ENCODE results near the gene SMKR1. TPM values are rescaled to one million over a fixed set of nuclear protein-coding genes. Genes with fewer than 3 reads are reported as not detected.

SMKR1 gene
- total RNA-seq, 1 experiment from 2014 or later = 7.4 TPM

GRCh38 chr7:129453510-129454248 is 48.7 kb upstream of the SMKR1 start:
- Histone ChIP-seq H3K79me2 (ENCODE audit: low read length) (no peaks in the 10 kb centered on the region), H3K27me3 (ENCODE audit: low read length) (no peaks in the 10 kb centered on the region), H3K27ac (ENCODE audit: low read length) (peak overlapping the region; percentile 75), H3F3A (ENCODE audit: low read length, unreplicated experiment) (no peaks in the 10 kb centered on the region), H3K9me3 (ENCODE audit: low read length) (no peaks in the 10 kb centered on the region), H2AFZ (ENCODE audit: low read length) (no peak overlapping the region), H3K9me2 (replicated peaks; ENCODE audit: low read length) (no peaks in the 10 kb centered on the region), H3K4me1 (ENCODE audit: insufficient read depth, low read length) (peaks cover 31% of the 10 kb centered on the region), H3K4me2 (ENCODE audit: low read length) (peak overlapping the region; percentile 45), H4K20me1 (ENCODE audit: low read length) (no peaks in the 10 kb centered on the region), H3K9ac (ENCODE audit: low read length) (peak overlapping the region; percentile 42), H3K36me3 (ENCODE audit: low read depth, low read length) (peaks cover 29% of the 10 kb centered on the region), H3K4me3 (ENCODE audit: low read length) (no peak overlapping the region)
- no peak for DNase-seq
- intact Hi-C loops (cut with micrococcal nuclease) = no loop called here
- CTCF ChIA-PET = no interaction called here
- BruUV-seq (replicated peaks) = no TSS peak
- POLR2A ChIA-PET (ENCODE audit: unreplicated experiment) = interaction anchor here (0.6 kb wide), 1 partner anchor 19 kb away, joined by 3 read pairs; the partner anchor contains the start of gene STRIP2
- peak; percentile 13; the same call in 1 of the 2 replicates for ATAC-seq
- TF ChIP-seq EZH2phosphoT487 (IDR thresholded peaks at IDR 0.05; ENCODE audit: borderline replicate concordance, low read length) (no peak), EZH2 (IDR thresholded peaks at IDR 0.05; ENCODE audit: low read length, unreplicated experiment) (no peak), CTCF (conservative IDR thresholded peaks at IDR 0.05; ENCODE audit: low read depth, low read length) (no peak)

- H3K9me2 ChIP-seq (replicated peaks; ENCODE audit: low read length) = no peaks in the 10 kb centered on the region
- no peak overlapping the region for H3K4me3 ChIP-seq (ENCODE audit: low read length)
- peaks cover 31% of the 10 kb centered on the region for H3K4me1 ChIP-seq (ENCODE audit: insufficient read depth, low read length)
- H3K9me3 ChIP-seq (ENCODE audit: low read length) = no peaks in the 10 kb centered on the region
- ATAC-seq (peak; percentile 82), DNase-seq (peak; percentile 79)
- TF ChIP-seq EZH2 (IDR thresholded peaks at IDR 0.05; ENCODE audit: low read length, unreplicated experiment) = no peak
- TF ChIP-seq CTCF (conservative IDR thresholded peaks at IDR 0.05; ENCODE audit: low read depth, low read length) = no peak
- no peak for TF ChIP-seq EZH2phosphoT487 (IDR thresholded peaks at IDR 0.05; ENCODE audit: borderline replicate concordance, low read length)
- peak overlapping the region; percentile 40; the same call in 1 of the 2 replicates for H3K9ac ChIP-seq (ENCODE audit: low read length)
- peak overlapping the region; percentile 75 for H3K27ac ChIP-seq (ENCODE audit: low read length)
- POLR2A ChIA-PET (ENCODE audit: unreplicated experiment) = interaction anchor here (0.6 kb wide), 1 partner anchor 20 kb away, joined by 3 read pairs; the partner anchor contains the start of gene STRIP2
- no peaks in the 10 kb centered on the region for H3K27me3 ChIP-seq (ENCODE audit: low read length)
- H2AFZ ChIP-seq (ENCODE audit: low read length) = no peak overlapping the region
- no peaks in the 10 kb centered on the region for H3K79me2 ChIP-seq (ENCODE audit: low read length)
- H3K4me2 ChIP-seq (ENCODE audit: low read length) = peak overlapping the region; percentile 45
- peaks cover 31% of the 10 kb centered on the region for H3K36me3 ChIP-seq (ENCODE audit: low read depth, low read length)
- CTCF ChIA-PET = interaction anchor here (0.7 kb wide), 1 partner anchor 12 kb away, joined by 16 read pairs; no protein-coding TSS in a partner anchor
- no TSS peak for BruUV-seq (replicated peaks)
- intact Hi-C loops (cut with micrococcal nuclease) = no loop called here
- no peaks in the 10 kb centered on the region for H3F3A ChIP-seq (ENCODE audit: low read length, unreplicated experiment)
- H4K20me1 ChIP-seq (ENCODE audit: low read length) = no peaks in the 10 kb centered on the region
Measured at GRCh38 chr7:129454249-129454551, 48.1 kb upstream of the SMKR1 start.

- H3K36me3 ChIP-seq (ENCODE audit: low read depth, low read length) = peaks cover 42% of the 10 kb centered on the region
Measured at GRCh38 chr7:129456421-129456820, 45.9 kb upstream of the SMKR1 start.

More at GRCh38 chr7:129456421-129456820, 45.9 kb upstream of the SMKR1 start:
- H3K9me3 ChIP-seq (ENCODE audit: low read length) = no peaks in the 10 kb centered on the region
- no peak overlapping the region for H2AFZ ChIP-seq (ENCODE audit: low read length)
- no peak for DNase-seq
- H3K27ac ChIP-seq (ENCODE audit: low read length) = no peak overlapping the region
- no peaks in the 10 kb centered on the region for H3F3A ChIP-seq (ENCODE audit: low read length, unreplicated experiment)
- ATAC-seq = no peak
- H3K4me1 ChIP-seq (ENCODE audit: insufficient read depth, low read length) = peaks cover 31% of the 10 kb centered on the region
- TF ChIP-seq EZH2phosphoT487 (IDR thresholded peaks at IDR 0.05; ENCODE audit: borderline replicate concordance, low read length) (no peak), EZH2 (IDR thresholded peaks at IDR 0.05; ENCODE audit: low read length, unreplicated experiment) (no peak), CTCF (conservative IDR thresholded peaks at IDR 0.05; ENCODE audit: low read depth, low read length) (no peak)
- H3K79me2 ChIP-seq (ENCODE audit: low read length) = no peaks in the 10 kb centered on the region
- H3K9me2 ChIP-seq (replicated peaks; ENCODE audit: low read length) = no peaks in the 10 kb centered on the region
- no peaks in the 10 kb centered on the region for H4K20me1 ChIP-seq (ENCODE audit: low read length)
- no TSS peak for BruUV-seq (replicated peaks)
- intact Hi-C loops (cut with micrococcal nuclease) = no loop called here
- CTCF ChIA-PET = no interaction called here
- POLR2A ChIA-PET (ENCODE audit: unreplicated experiment) = no interaction called here
- H3K27me3 ChIP-seq (ENCODE audit: low read length) = no peaks in the 10 kb centered on the region
- no peak overlapping the region for H3K4me2 ChIP-seq (ENCODE audit: low read length)
- H3K9ac ChIP-seq (ENCODE audit: low read length) = no peak overlapping the region
- H3K4me3 ChIP-seq (ENCODE audit: low read length) = no peak overlapping the region
